ENCODE results near the gene ATP1B3. TPM values are rescaled to one million over a fixed set of nuclear protein-coding genes. Genes with fewer than 3 reads are reported as not detected.
A peak's percentile ranks its signal among the peaks of the same experiment; 100 is the strongest.

Gene ATP1B3
- total and polyA plus RNA-seq, 9 of the 15 experiments (the other 6 are each of a cell fraction or from before 2014, with no cell fraction given): 48.3 to 202 (median 123) TPM

DNA sequence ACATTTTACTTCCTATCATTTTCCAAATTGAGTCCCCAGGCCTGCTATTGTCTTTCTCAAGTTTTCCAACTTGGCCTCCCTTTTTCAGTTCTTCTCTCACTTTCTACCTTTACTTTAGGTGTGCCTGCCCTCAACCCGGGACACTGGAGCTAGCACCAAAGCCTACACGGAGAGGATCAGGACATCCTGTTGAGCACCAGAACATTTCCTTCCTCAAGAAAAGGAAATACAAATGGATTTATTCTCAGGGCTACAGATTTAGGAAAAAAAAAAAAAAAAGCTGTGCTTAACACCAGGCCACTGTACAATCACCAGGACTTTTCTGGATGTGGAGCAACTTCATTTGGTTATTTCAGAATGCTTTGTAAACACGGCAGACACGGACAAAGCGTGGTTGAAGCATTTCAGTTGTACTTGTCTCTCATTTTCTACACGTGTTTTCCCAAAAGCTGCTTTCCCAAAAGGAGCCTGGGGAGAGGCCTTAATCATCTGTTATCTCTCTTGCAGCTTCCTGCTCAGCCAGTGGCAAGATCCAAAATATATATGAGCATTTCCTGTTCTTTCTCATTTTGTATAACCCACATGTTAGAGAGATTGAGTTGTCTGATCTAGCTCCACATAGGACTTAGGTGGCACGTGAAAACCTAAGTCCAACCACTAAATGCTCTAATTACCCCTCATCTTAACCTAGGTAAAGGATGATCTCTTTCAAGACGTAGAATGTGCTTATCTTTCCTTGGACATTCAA, 15.5 kb upstream of the ATP1B3 start (continued):
- no peak for TF ChIP-seq PBX2 (CRISPR knock-in tag; IDR thresholded peaks at IDR 0.05; ENCODE audit: low read depth)
- TF ChIP-seq PBX2 (tag; conservative IDR thresholded peaks at IDR 0.05; ENCODE audit: low read depth): no peak
- no peak for TF ChIP-seq KAT8 (IDR thresholded peaks at IDR 0.05; ENCODE audit: low read depth)
- no peak for TF ChIP-seq SMARCC2 (IDR thresholded peaks at IDR 0.05; ENCODE audit: low read depth)
- TF ChIP-seq, protein P1, sequence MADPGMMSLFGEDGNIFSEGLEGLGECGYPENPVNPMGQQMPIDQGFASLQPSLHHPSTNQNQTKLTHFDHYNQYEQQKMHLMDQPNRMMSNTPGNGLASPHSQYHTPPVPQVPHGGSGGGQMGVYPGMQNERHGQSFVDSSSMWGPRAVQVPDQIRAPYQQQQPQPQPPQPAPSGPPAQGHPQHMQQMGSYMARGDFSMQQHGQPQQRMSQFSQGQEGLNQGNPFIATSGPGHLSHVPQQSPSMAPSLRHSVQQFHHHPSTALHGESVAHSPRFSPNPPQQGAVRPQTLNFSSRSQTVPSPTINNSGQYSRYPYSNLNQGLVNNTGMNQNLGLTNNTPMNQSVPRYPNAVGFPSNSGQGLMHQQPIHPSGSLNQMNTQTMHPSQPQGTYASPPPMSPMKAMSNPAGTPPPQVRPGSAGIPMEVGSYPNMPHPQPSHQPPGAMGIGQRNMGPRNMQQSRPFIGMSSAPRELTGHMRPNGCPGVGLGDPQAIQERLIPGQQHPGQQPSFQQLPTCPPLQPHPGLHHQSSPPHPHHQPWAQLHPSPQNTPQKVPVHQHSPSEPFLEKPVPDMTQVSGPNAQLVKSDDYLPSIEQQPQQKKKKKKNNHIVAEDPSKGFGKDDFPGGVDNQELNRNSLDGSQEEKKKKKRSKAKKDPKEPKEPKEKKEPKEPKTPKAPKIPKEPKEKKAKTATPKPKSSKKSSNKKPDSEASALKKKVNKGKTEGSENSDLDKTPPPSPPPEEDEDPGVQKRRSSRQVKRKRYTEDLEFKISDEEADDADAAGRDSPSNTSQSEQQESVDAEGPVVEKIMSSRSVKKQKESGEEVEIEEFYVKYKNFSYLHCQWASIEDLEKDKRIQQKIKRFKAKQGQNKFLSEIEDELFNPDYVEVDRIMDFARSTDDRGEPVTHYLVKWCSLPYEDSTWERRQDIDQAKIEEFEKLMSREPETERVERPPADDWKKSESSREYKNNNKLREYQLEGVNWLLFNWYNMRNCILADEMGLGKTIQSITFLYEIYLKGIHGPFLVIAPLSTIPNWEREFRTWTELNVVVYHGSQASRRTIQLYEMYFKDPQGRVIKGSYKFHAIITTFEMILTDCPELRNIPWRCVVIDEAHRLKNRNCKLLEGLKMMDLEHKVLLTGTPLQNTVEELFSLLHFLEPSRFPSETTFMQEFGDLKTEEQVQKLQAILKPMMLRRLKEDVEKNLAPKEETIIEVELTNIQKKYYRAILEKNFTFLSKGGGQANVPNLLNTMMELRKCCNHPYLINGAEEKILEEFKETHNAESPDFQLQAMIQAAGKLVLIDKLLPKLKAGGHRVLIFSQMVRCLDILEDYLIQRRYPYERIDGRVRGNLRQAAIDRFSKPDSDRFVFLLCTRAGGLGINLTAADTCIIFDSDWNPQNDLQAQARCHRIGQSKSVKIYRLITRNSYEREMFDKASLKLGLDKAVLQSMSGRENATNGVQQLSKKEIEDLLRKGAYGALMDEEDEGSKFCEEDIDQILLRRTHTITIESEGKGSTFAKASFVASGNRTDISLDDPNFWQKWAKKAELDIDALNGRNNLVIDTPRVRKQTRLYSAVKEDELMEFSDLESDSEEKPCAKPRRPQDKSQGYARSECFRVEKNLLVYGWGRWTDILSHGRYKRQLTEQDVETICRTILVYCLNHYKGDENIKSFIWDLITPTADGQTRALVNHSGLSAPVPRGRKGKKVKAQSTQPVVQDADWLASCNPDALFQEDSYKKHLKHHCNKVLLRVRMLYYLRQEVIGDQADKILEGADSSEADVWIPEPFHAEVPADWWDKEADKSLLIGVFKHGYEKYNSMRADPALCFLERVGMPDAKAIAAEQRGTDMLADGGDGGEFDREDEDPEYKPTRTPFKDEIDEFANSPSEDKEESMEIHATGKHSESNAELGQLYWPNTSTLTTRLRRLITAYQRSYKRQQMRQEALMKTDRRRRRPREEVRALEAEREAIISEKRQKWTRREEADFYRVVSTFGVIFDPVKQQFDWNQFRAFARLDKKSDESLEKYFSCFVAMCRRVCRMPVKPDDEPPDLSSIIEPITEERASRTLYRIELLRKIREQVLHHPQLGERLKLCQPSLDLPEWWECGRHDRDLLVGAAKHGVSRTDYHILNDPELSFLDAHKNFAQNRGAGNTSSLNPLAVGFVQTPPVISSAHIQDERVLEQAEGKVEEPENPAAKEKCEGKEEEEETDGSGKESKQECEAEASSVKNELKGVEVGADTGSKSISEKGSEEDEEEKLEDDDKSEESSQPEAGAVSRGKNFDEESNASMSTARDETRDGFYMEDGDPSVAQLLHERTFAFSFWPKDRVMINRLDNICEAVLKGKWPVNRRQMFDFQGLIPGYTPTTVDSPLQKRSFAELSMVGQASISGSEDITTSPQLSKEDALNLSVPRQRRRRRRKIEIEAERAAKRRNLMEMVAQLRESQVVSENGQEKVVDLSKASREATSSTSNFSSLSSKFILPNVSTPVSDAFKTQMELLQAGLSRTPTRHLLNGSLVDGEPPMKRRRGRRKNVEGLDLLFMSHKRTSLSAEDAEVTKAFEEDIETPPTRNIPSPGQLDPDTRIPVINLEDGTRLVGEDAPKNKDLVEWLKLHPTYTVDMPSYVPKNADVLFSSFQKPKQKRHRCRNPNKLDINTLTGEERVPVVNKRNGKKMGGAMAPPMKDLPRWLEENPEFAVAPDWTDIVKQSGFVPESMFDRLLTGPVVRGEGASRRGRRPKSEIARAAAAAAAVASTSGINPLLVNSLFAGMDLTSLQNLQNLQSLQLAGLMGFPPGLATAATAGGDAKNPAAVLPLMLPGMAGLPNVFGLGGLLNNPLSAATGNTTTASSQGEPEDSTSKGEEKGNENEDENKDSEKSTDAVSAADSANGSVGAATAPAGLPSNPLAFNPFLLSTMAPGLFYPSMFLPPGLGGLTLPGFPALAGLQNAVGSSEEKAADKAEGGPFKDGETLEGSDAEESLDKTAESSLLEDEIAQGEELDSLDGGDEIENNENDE (IDR thresholded peaks at IDR 0.05; ENCODE audit: low read depth, low read length): no peak
- TF ChIP-seq RBBP5 (IDR thresholded peaks at IDR 0.05; ENCODE audit: borderline replicate concordance, insufficient read depth, low read length, poor library complexity, severe bottlenecking): no peak
- TF ChIP-seq IFI16 (CRISPR knock-in tag; IDR thresholded peaks at IDR 0.05): no peak
- no peak for TF ChIP-seq YBX1 (IDR thresholded peaks at IDR 0.05)
- peak; percentile 55 for TF ChIP-seq ARID1B (IDR thresholded peaks at IDR 0.05)
- no peak for TF ChIP-seq XRCC5 (IDR thresholded peaks at IDR 0.05; ENCODE audit: low read depth, low read length)
- no peak for TF ChIP-seq SLC30A9 (CRISPR knock-in tag; IDR thresholded peaks at IDR 0.05)
- no peak for TF ChIP-seq PHTF2 (CRISPR knock-in tag; IDR thresholded peaks at IDR 0.05)
- TF ChIP-seq GTF2F1 (IDR thresholded peaks at IDR 0.05; ENCODE audit: low read depth, low read length): no peak
